Esophagus squamous epithelium (tissue), 5 donors: ENCODE measurements around the gene ADAM22. TPM values are rescaled to one million over a fixed set of nuclear protein-coding genes. Genes with fewer than 3 reads are reported as not detected.

Experiments
- DNase-seq: peaks from one replicate; lab custom pipeline; 2025; lab: John Stamatoyannopoulos, UW
- H3K27ac ChIP-seq, 4 donors: fragments of 200-600 bp; sonication (generic); one replicate each; pipeline ENCODE4 v1.5.1; 2016 to 2019; ENCODE audit warnings: mild to moderate bottlenecking in 1 of 4
- H3K27me3 ChIP-seq, 4 donors: fragments of 200-600 bp; sonication (generic); 1 replicate in 3 of 4; 2 replicates in 1 of 4; pipeline versions ENCODE4 v1.5.1 to v1.6.0; 2017 to 2021; ENCODE audit warnings: antibody characterized with exemption in 1 of 4
- H3K36me3 ChIP-seq, 3 donors: fragments of 200-600 bp; sonication (generic); one replicate each; pipeline ENCODE4 v1.5.1; 2016 to 2019
- H3K4me1 ChIP-seq, 3 donors: fragments of 200-600 bp; sonication (generic); one replicate each; pipeline ENCODE4 v1.5.1; 2017 to 2019
- H3K4me3 ChIP-seq, 4 donors: fragments of 200-600 bp; sonication (generic); 1 replicate in 3 of 4; 2 replicates in 1 of 4; pipeline ENCODE4 v1.5.1; 2016 to 2019; ENCODE audit warnings: mild to moderate bottlenecking in 2 of 4, moderate library complexity in 1 of 4
- H3K9me3 ChIP-seq, 3 donors: fragments of 200-600 bp; sonication (generic); one replicate each; pipeline ENCODE4 v1.5.1; 2016 to 2019
- CTCF ChIP-seq, 6 experiments: fragments of 450-650 bp in 4 of 6; fragments of 200-600 bp in 2 of 6; sonication (generic) in 2 of 6; IDR thresholded peaks; one replicate each; pipeline ENCODE4 v1.5.1; 2016 to 2019; ENCODE audit warnings: antibody characterized with exemption in 6 of 6, mild to moderate bottlenecking in 4 of 6, moderate library complexity in 4 of 6
- POLR2A ChIP-seq, 4 donors: fragments of 450-650 bp; IDR thresholded peaks; one replicate each; pipeline ENCODE4 v1.6.1; 2017; ENCODE audit warnings: antibody characterized with exemption in 4 of 4, mild to moderate bottlenecking in 4 of 4, moderate library complexity in 3 of 4
- WGBS, 2 donors: methylation state at CpG; one replicate each; pipeline ENCODE4 v1.1.5; 2018; 5-methylcytosine and 5-hydroxymethylcytosine counted together
- intact Hi-C: fragments of 100-400 bp; cut with DNase I; formaldehyde crosslinking; loops from one replicate; pipeline ENCODE4 v1.15.0; 2022
- total RNA-seq, 4 donors: library from RNA; depleted of rRNA; stranded (reverse); fragments of >200 nt; gene quantifications; one replicate each; pipeline ENCODE4 v1.1.0, GENCODE V29; 2016
- donor health status: DM: yes; HTN: yes; CAD: no.

Gene ADAM22
- total RNA-seq, 4 donors from 2014 or later, result 0.61 to 1.4 (median 1.1) TPM

- Histone ChIP-seq H3K4me1 (no peaks in the 10 kb centered on the region), H3K27me3 (no peaks in the 10 kb centered on the region), H3K36me3 (no peaks in the 10 kb centered on the region), H3K27ac (no peak overlapping the region), H3K9me3 (no peaks in the 10 kb centered on the region), H3K4me3 (no peak overlapping the region)
- DNase-seq, result no peak
- WGBS, 2 donors, result 75 to 91% methylated on average over 2 of the region's 2 CpGs
- intact Hi-C loops, result no loop called here
- TF ChIP-seq POLR2A (IDR thresholded peaks at IDR 0.05) (no peak), CTCF (IDR thresholded peaks at IDR 0.05) (no peak)
Measured at GRCh38 chr7:88167223-88167622, 233.2 kb downstream of the ADAM22 start.

GRCh38 chr7:88167721-88168120, 233.7 kb downstream of the ADAM22 start:
- DNase-seq, result no peak
- Histone ChIP-seq H3K9me3 (no peaks in the 10 kb centered on the region), H3K4me3 (no peak overlapping the region), H3K27ac (no peak overlapping the region), H3K36me3 (no peaks in the 10 kb centered on the region), H3K4me1 (no peaks in the 10 kb centered on the region), H3K27me3 (no peaks in the 10 kb centered on the region)
- 69 to 74% methylated on average over 2 of the region's 2 CpGs for WGBS, 2 donors
- intact Hi-C loops, result no loop called here
- TF ChIP-seq POLR2A (IDR thresholded peaks at IDR 0.05) (no peak), CTCF (IDR thresholded peaks at IDR 0.05) (no peak)

- Histone ChIP-seq H3K4me3 (no peak overlapping the region), H3K27me3 (no peaks in the 10 kb centered on the region), H3K9me3 (no peaks in the 10 kb centered on the region), H3K27ac (no peak overlapping the region), H3K4me1 (no peaks in the 10 kb centered on the region), H3K36me3 (no peaks in the 10 kb centered on the region)
- 4 to 14% methylated on average over 1 of the region's 1 CpG for WGBS, 2 donors
- intact Hi-C loops, result no loop called here
- peak; percentile 17 to 45 (median 36) for TF ChIP-seq CTCF (IDR thresholded peaks at IDR 0.05)
- TF ChIP-seq POLR2A (IDR thresholded peaks at IDR 0.05), result no peak
- DNase-seq, result no peak
Measured at GRCh38 chr7:88169717-88170320, 235.8 kb downstream of the ADAM22 start.

GRCh38 chr7:88172842-88173241, 238.8 kb downstream of the ADAM22 start:
- no peaks in the 10 kb centered on the region for H3K4me1 ChIP-seq
- no peak for DNase-seq
- 91 to 92% methylated on average over 4 of the region's 4 CpGs for WGBS, 2 donors
- no peaks in the 10 kb centered on the region for H3K9me3 ChIP-seq
- H3K36me3 ChIP-seq, result no peaks in the 10 kb centered on the region
- no peak overlapping the region for H3K4me3 ChIP-seq
- no peaks in the 10 kb centered on the region for H3K27me3 ChIP-seq
- TF ChIP-seq CTCF (IDR thresholded peaks at IDR 0.05), result no peak
- TF ChIP-seq POLR2A (IDR thresholded peaks at IDR 0.05), result no peak
- intact Hi-C loops, result no loop called here
- H3K27ac ChIP-seq, result no peak overlapping the region

- H3K36me3 ChIP-seq, result no peaks in the 10 kb centered on the region
- H3K4me1 ChIP-seq, result no peaks in the 10 kb centered on the region
- intact Hi-C loops, result no loop called here
Measured at GRCh38 chr7:88176190-88176589, 242.1 kb downstream of the ADAM22 start.

More at GRCh38 chr7:88176190-88176589, 242.1 kb downstream of the ADAM22 start:
- Histone ChIP-seq H3K27me3 (no peaks in the 10 kb centered on the region), H3K9me3 (no peaks in the 10 kb centered on the region), H3K27ac (no peak overlapping the region), H3K4me3 (no peak overlapping the region)
- TF ChIP-seq CTCF (IDR thresholded peaks at IDR 0.05) (no peak), POLR2A (IDR thresholded peaks at IDR 0.05) (no peak)
- 81 to 91% methylated on average over 5 of the region's 5 CpGs for WGBS, 2 donors
- no peak for DNase-seq
